HepG2 (cell line): ENCODE measurements around the gene MYH9. TPM values are rescaled to one million over a fixed set of nuclear protein-coding genes. Genes with fewer than 3 reads are reported as not detected.

Experiments used
- JUN ChIP-seq: sonication (generic); formaldehyde crosslinking; IDR thresholded peaks from 2 replicates; pipeline ENCODE4 v1.4.0; 2020; ENCODE audit warnings: mild to moderate bottlenecking, missing genetic modification reagents
- JUNB ChIP-seq: sonication (generic); formaldehyde crosslinking; IDR thresholded peaks from 2 replicates; pipeline ENCODE4 v1.8.0; 2022; ENCODE audit warnings: missing genetic modification reagents, mild to moderate bottlenecking, borderline replicate concordance
- KDM6A ChIP-seq: IDR thresholded peaks from 2 replicates; pipeline ENCODE4 v1.6.1; 2016; ENCODE audit warnings: low read depth
- POLR2A ChIP-seq, 2 experiments: IDR thresholded peaks; 2 replicates each; pipeline ENCODE4 v1.6.1; 2011; ENCODE audit warnings: low read depth in 2 of 2, low read length in 2 of 2, mild to moderate bottlenecking in 1 of 2, moderate library complexity in 1 of 2; ENCODE audit not compliant: insufficient read depth in 1 of 2
- PTBP1 ChIP-seq: fragments of 200-400 bp; formaldehyde crosslinking; IDR thresholded peaks from 2 replicates; pipeline ENCODE4 v1.6.1; 2018; ENCODE audit warnings: low read length, low read depth; ENCODE audit not compliant: poor library complexity, severe bottlenecking
- SNAI1 ChIP-seq: sonication (generic); formaldehyde crosslinking; IDR thresholded peaks from 2 replicates; pipeline ENCODE4 v1.5.0; 2020; ENCODE audit warnings: mild to moderate bottlenecking, missing genetic modification reagents, borderline replicate concordance
- SP1 ChIP-seq, 2 experiments: fragments of 450-650 bp in 1 of 2; sonication (generic) in 1 of 2; formaldehyde crosslinking in 1 of 2; IDR thresholded peaks; 2 replicates each; pipeline versions ENCODE4 v1.4.0 to v1.6.1; 2016 to 2020; ENCODE audit warnings: missing genetic modification reagents in 1 of 2
- TEAD2 ChIP-seq: sonication (generic); formaldehyde crosslinking; IDR thresholded peaks from 2 replicates; pipeline ENCODE4 v1.9.0; 2021; ENCODE audit warnings: missing genetic modification reagents
- ZFP36 ChIP-seq: fragments of 150-350 bp; IDR thresholded peaks from 2 replicates; pipeline ENCODE4 v1.6.1; 2018; ENCODE audit warnings: borderline replicate concordance, low read length, low read depth; ENCODE audit not compliant: partially characterized antibody
- ZNF260 ChIP-seq: sonication (generic); formaldehyde crosslinking; IDR thresholded peaks from 2 replicates; pipeline ENCODE4 v1.4.0; 2020; ENCODE audit warnings: missing genetic modification reagents, low read depth, mild to moderate bottlenecking, borderline replicate concordance
- ZNF670 ChIP-seq: sonication (generic); formaldehyde crosslinking; IDR thresholded peaks from 2 replicates; pipeline ENCODE4 v1.8.0; 2022; ENCODE audit warnings: mild to moderate bottlenecking, missing genetic modification reagents, borderline replicate concordance
- ZNF784 ChIP-seq: sonication (generic); formaldehyde crosslinking; IDR thresholded peaks from 2 replicates; pipeline ENCODE4 v1.5.1; 2020; ENCODE audit warnings: missing genetic modification reagents, mild to moderate bottlenecking, borderline replicate concordance
- ZSCAN29 ChIP-seq: sonication (generic); formaldehyde crosslinking; conservative IDR thresholded peaks from 2 replicates; pipeline ENCODE4 v1.4.0; 2020; ENCODE audit warnings: mild to moderate bottlenecking, missing genetic modification reagents
- polyA plus RNA-seq, 8 experiments: library from polyadenylated mRNA; depleted of rRNA in 3 of 8; stranded (reverse) in 7 of 8; unstranded in 1 of 8; fragments of >200 nt; fragmentation: Illumina TruSeq in 4 of 8; extraction: Trizol in 4 of 8; gene quantifications; 2 replicates each; pipeline versions ENCODE4 v1.2.1 to v1.2.3, GENCODE V29; 2011 to 2016; ENCODE audit warnings: low read depth in 4 of 8, missing spikeins in 1 of 8, mixed read lengths in 1 of 8; ENCODE audit not compliant: insufficient read depth in 1 of 8
- total RNA-seq, 5 experiments: library from RNA; depleted of rRNA; stranded (reverse); fragments of >200 nt; fragmentation: Illumina TruSeq; extraction: Trizol; gene quantifications; 2 replicates each; pipeline ENCODE4 v1.2.3, GENCODE V29; 2016; ENCODE audit warnings: low read depth in 1 of 5
- TF ChIP-seq, protein P1 (sequence below): sonication (generic); formaldehyde crosslinking; conservative IDR thresholded peaks from 2 replicates; pipeline ENCODE4 v1.4.0; 2020; ENCODE audit warnings: mild to moderate bottlenecking, missing genetic modification reagents, moderate library complexity
- TF ChIP-seq, protein P2 (sequence below): IDR thresholded peaks from 2 replicates; pipeline ENCODE4 v1.4.0; 2020; ENCODE audit warnings: mild to moderate bottlenecking, missing genetic modification reagents
- TF ChIP-seq, protein P3 (sequence below): sonication (generic); formaldehyde crosslinking; IDR thresholded peaks from 2 replicates; pipeline ENCODE4 v1.4.0; 2020; ENCODE audit warnings: missing genetic modification reagents, borderline replicate concordance

The MYH9 gene
- total and polyA plus RNA-seq, 2 of the 13 experiments (the other 11 are each of a cell fraction or from before 2014, with no cell fraction given), result 50.7 to 98.5 TPM

- TF ChIP-seq, protein P1, sequence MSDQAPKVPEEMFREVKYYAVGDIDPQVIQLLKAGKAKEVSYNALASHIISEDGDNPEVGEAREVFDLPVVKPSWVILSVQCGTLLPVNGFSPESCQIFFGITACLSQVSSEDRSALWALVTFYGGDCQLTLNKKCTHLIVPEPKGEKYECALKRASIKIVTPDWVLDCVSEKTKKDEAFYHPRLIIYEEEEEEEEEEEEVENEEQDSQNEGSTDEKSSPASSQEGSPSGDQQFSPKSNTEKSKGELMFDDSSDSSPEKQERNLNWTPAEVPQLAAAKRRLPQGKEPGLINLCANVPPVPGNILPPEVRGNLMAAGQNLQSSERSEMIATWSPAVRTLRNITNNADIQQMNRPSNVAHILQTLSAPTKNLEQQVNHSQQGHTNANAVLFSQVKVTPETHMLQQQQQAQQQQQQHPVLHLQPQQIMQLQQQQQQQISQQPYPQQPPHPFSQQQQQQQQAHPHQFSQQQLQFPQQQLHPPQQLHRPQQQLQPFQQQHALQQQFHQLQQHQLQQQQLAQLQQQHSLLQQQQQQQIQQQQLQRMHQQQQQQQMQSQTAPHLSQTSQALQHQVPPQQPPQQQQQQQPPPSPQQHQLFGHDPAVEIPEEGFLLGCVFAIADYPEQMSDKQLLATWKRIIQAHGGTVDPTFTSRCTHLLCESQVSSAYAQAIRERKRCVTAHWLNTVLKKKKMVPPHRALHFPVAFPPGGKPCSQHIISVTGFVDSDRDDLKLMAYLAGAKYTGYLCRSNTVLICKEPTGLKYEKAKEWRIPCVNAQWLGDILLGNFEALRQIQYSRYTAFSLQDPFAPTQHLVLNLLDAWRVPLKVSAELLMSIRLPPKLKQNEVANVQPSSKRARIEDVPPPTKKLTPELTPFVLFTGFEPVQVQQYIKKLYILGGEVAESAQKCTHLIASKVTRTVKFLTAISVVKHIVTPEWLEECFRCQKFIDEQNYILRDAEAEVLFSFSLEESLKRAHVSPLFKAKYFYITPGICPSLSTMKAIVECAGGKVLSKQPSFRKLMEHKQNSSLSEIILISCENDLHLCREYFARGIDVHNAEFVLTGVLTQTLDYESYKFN (CRISPR knock-in tag), result peak; percentile 57
- TF ChIP-seq PTBP1 (no peak), SNAI1 (no peak), ZNF260 (CRISPR knock-in tag) (no peak), KDM6A (CRISPR knock-in tag) (peak; percentile 47; the same call in 1 of the 2 replicates), ZNF670 (CRISPR knock-in tag) (no peak), ZSCAN29 (no peak), ZNF784 (CRISPR knock-in tag) (no peak), SP1 (IDR thresholded peaks at IDR 0.05) (no peak), SP1 (CRISPR knock-in tag; IDR thresholded peaks at IDR 0.05) (no peak), TEAD2 (no peak), POLR2A (IDR thresholded peaks at IDR 0.05; ENCODE audit: insufficient read depth in 1 of 2, low read depth in 2 of 2, low read length in 2 of 2) (peak; percentile 53 to 66), JUN (no peak), ZFP36 (no peak), JUNB (no peak)
- TF ChIP-seq, protein P2, sequence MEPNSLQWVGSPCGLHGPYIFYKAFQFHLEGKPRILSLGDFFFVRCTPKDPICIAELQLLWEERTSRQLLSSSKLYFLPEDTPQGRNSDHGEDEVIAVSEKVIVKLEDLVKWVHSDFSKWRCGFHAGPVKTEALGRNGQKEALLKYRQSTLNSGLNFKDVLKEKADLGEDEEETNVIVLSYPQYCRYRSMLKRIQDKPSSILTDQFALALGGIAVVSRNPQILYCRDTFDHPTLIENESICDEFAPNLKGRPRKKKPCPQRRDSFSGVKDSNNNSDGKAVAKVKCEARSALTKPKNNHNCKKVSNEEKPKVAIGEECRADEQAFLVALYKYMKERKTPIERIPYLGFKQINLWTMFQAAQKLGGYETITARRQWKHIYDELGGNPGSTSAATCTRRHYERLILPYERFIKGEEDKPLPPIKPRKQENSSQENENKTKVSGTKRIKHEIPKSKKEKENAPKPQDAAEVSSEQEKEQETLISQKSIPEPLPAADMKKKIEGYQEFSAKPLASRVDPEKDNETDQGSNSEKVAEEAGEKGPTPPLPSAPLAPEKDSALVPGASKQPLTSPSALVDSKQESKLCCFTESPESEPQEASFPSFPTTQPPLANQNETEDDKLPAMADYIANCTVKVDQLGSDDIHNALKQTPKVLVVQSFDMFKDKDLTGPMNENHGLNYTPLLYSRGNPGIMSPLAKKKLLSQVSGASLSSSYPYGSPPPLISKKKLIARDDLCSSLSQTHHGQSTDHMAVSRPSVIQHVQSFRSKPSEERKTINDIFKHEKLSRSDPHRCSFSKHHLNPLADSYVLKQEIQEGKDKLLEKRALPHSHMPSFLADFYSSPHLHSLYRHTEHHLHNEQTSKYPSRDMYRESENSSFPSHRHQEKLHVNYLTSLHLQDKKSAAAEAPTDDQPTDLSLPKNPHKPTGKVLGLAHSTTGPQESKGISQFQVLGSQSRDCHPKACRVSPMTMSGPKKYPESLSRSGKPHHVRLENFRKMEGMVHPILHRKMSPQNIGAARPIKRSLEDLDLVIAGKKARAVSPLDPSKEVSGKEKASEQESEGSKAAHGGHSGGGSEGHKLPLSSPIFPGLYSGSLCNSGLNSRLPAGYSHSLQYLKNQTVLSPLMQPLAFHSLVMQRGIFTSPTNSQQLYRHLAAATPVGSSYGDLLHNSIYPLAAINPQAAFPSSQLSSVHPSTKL (CRISPR knock-in tag), result peak; percentile 83
- TF ChIP-seq, protein P3, sequence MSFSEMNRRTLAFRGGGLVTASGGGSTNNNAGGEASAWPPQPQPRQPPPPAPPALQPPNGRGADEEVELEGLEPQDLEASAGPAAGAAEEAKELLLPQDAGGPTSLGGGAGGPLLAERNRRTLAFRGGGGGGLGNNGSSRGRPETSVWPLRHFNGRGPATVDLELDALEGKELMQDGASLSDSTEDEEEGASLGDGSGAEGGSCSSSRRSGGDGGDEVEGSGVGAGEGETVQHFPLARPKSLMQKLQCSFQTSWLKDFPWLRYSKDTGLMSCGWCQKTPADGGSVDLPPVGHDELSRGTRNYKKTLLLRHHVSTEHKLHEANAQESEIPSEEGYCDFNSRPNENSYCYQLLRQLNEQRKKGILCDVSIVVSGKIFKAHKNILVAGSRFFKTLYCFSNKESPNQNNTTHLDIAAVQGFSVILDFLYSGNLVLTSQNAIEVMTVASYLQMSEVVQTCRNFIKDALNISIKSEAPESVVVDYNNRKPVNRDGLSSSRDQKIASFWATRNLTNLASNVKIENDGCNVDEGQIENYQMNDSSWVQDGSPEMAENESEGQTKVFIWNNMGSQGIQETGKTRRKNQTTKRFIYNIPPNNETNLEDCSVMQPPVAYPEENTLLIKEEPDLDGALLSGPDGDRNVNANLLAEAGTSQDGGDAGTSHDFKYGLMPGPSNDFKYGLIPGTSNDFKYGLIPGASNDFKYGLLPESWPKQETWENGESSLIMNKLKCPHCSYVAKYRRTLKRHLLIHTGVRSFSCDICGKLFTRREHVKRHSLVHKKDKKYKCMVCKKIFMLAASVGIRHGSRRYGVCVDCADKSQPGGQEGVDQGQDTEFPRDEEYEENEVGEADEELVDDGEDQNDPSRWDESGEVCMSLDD (CRISPR knock-in tag), result peak; percentile 22; the same call in 1 of the 2 replicates
These were observed 35.6 kb downstream of the MYH9 start (continued) for GRCh38 chr22:36351921-36352802.
